ENCODE results near the gene ATP5IF1. TPM values are rescaled to one million over a fixed set of nuclear protein-coding genes. Genes with fewer than 3 reads are reported as not detected.

Gene ATP5IF1
- total RNA-seq, 1 donor from 2014 or later: 505 TPM

GRCh38 chr1:28236656-28237322 is 865 bp downstream of the ATP5IF1 start:
- no peak for DNase-seq (ENCODE audit: low read depth)
- TF ChIP-seq CTCF (conservative IDR thresholded peaks at IDR 0.05; ENCODE audit: low read depth, low read length): no peak
- peak overlapping the region; percentile 99 for H3K4me3 ChIP-seq (ENCODE audit: low read depth, low read length)

- no peak for TF ChIP-seq CTCF (conservative IDR thresholded peaks at IDR 0.05; ENCODE audit: low read depth, low read length)
- no peak overlapping the region for H3K4me3 ChIP-seq (ENCODE audit: low read depth, low read length)
- DNase-seq (ENCODE audit: low read depth): no peak
Measured at GRCh38 chr1:28239004-28239403, 3.1 kb downstream of the ATP5IF1 start.

- DNase-seq (ENCODE audit: low read depth): no peak
- H3K4me3 ChIP-seq (ENCODE audit: low read depth, low read length): no peak overlapping the region
- no peak for TF ChIP-seq CTCF (conservative IDR thresholded peaks at IDR 0.05; ENCODE audit: low read depth, low read length)
Measured at GRCh38 chr1:28240024-28240423, 4.1 kb downstream of the ATP5IF1 start.

GRCh38 chr1:28241638-28242241 is 5.8 kb downstream of the ATP5IF1 start:
- TF ChIP-seq CTCF (conservative IDR thresholded peaks at IDR 0.05; ENCODE audit: low read depth, low read length): no peak
- H3K4me3 ChIP-seq (ENCODE audit: low read depth, low read length): no peak overlapping the region
- no peak for DNase-seq (ENCODE audit: low read depth)

GRCh38 chr1:28243685-28244311 is 7.9 kb downstream of the ATP5IF1 start:
- TF ChIP-seq CTCF (conservative IDR thresholded peaks at IDR 0.05; ENCODE audit: low read depth, low read length): no peak
- peak; percentile 79 for DNase-seq (ENCODE audit: low read depth)
- H3K4me3 ChIP-seq (ENCODE audit: low read depth, low read length): no peak overlapping the region

GRCh38 chr1:28244549-28245251 is 8.8 kb downstream of the ATP5IF1 start:
- DNase-seq (ENCODE audit: low read depth): no peak
- no peak overlapping the region for H3K4me3 ChIP-seq (ENCODE audit: low read depth, low read length)
- TF ChIP-seq CTCF (conservative IDR thresholded peaks at IDR 0.05; ENCODE audit: low read depth, low read length): no peak
